Activated CD4-positive, alpha-beta T cell treated with anti-CD3 and anti-CD28 coated beads, Interleukin-2, amount 10 ng/mL, durations not matched to agents 7 days and 5 days (primary cell): ENCODE results near the gene IL3. TPM values are rescaled to one million over a fixed set of nuclear protein-coding genes. Genes with fewer than 3 reads are reported as not detected.

Experiments used
- CTCF ChIA-PET: fragments of 350-600 bp; sonication (Branson Sonifier 250); formaldehyde crosslinking; loops from one replicate; lab custom pipeline; 2021; ENCODE audit warnings: antibody characterized with exemption; lab: Charles Lee
- POLR2A ChIA-PET: fragments of 350-600 bp; sonication (Branson Sonifier 250); formaldehyde crosslinking; loops from one replicate; lab custom pipeline; 2021; ENCODE audit warnings: antibody characterized with exemption; lab: Charles Lee
- DNase-seq: peaks from one replicate; pipeline ENCODE4 v3.0.0-alpha.2; 2020
- H3K27ac Mint-ChIP-seq: one replicate; pipeline ENCODE4 v1.8.0; 2021; ENCODE audit warnings: mild to moderate bottlenecking, moderate library complexity, mixed read lengths
- H3K27me3 Mint-ChIP-seq: one replicate; pipeline ENCODE4 v1.8.0; 2021; ENCODE audit warnings: mixed read lengths
- H3K36me3 Mint-ChIP-seq: one replicate; pipeline ENCODE4 v1.8.0; 2021; ENCODE audit warnings: low read depth, mixed read lengths
- H3K4me1 Mint-ChIP-seq: one replicate; pipeline ENCODE4 v1.8.0; 2021; ENCODE audit warnings: mixed read lengths
- H3K4me3 Mint-ChIP-seq: one replicate; pipeline ENCODE4 v1.8.0; 2021; ENCODE audit warnings: mild to moderate bottlenecking, moderate library complexity, mixed read lengths
- H3K9me3 Mint-ChIP-seq: one replicate; pipeline ENCODE4 v1.8.0; 2021; ENCODE audit warnings: mixed read lengths
- total RNA-seq, 2 experiments: library from RNA; stranded (reverse); gene quantifications; one replicate each; pipeline ENCODE4 v1.2.3, GENCODE V29; 2021

Gene IL3
- total RNA-seq, 2 experiments from 2014 or later = 0.20 to 0.40 TPM

- peaks cover 11% of the 10 kb centered on the region for H3K36me3 Mint-ChIP-seq
- peaks cover 17% of the 10 kb centered on the region for H3K9me3 Mint-ChIP-seq
- peaks cover 4% of the 10 kb centered on the region for H3K4me1 Mint-ChIP-seq
- H3K27ac Mint-ChIP-seq = no peak overlapping the region
- no peak overlapping the region for H3K4me3 Mint-ChIP-seq
- peaks cover 54% of the 10 kb centered on the region for H3K27me3 Mint-ChIP-seq
- ChIA-PET CTCF (no interaction called here), POLR2A (interaction anchor here (0.7 kb wide), 1 partner anchor 519 kb away, joined by 3 read pairs; no protein-coding TSS in a partner anchor)
- no peak for DNase-seq
Measured at GRCh38 chr5:132030610-132031009, 29.8 kb upstream of the IL3 start.

- Mint-ChIP-seq H3K9me3 (peaks cover 17% of the 10 kb centered on the region), H3K4me1 (peaks cover 4% of the 10 kb centered on the region), H3K27me3 (peaks cover 64% of the 10 kb centered on the region), H3K27ac (no peak overlapping the region), H3K36me3 (peaks cover 11% of the 10 kb centered on the region), H3K4me3 (no peak overlapping the region)
- ChIA-PET CTCF (no interaction called here), POLR2A (no interaction called here)
- DNase-seq = no peak
Measured at GRCh38 chr5:132032196-132032595, 28.3 kb upstream of the IL3 start.

GRCh38 chr5:132033122-132033521, 27.3 kb upstream of the IL3 start:
- no peaks in the 10 kb centered on the region for H3K4me1 Mint-ChIP-seq
- DNase-seq = no peak
- no peak overlapping the region for H3K27ac Mint-ChIP-seq
- CTCF ChIA-PET = no interaction called here
- H3K27me3 Mint-ChIP-seq = peaks cover 67% of the 10 kb centered on the region
- H3K4me3 Mint-ChIP-seq = no peak overlapping the region
- POLR2A ChIA-PET = no interaction called here
- H3K36me3 Mint-ChIP-seq = peaks cover 11% of the 10 kb centered on the region
- H3K9me3 Mint-ChIP-seq = peaks cover 20% of the 10 kb centered on the region

GRCh38 chr5:132037353-132037752, 23.1 kb upstream of the IL3 start:
- Mint-ChIP-seq H3K4me1 (no peaks in the 10 kb centered on the region), H3K4me3 (no peak overlapping the region), H3K9me3 (peaks cover 23% of the 10 kb centered on the region), H3K27ac (no peak overlapping the region), H3K27me3 (peaks cover 77% of the 10 kb centered on the region), H3K36me3 (peaks cover 9% of the 10 kb centered on the region)
- POLR2A ChIA-PET = no interaction called here
- DNase-seq = no peak
- CTCF ChIA-PET = interaction anchor here (0.5 to 2.0 kb wide), 2 partner anchors 10 to 237 kb away, joined by 4 read pairs; no protein-coding TSS in a partner anchor

GRCh38 chr5:132044207-132044606, 16.2 kb upstream of the IL3 start:
- Mint-ChIP-seq H3K4me3 (no peak overlapping the region), H3K27ac (no peak overlapping the region), H3K9me3 (peaks cover 13% of the 10 kb centered on the region), H3K36me3 (no peaks in the 10 kb centered on the region), H3K4me1 (no peaks in the 10 kb centered on the region), H3K27me3 (peaks cover 47% of the 10 kb centered on the region)
- DNase-seq = no peak
- POLR2A ChIA-PET = no interaction called here
- CTCF ChIA-PET = interaction anchor here (1.4 kb wide), 1 partner anchor 21 kb away, joined by 5 read pairs; no protein-coding TSS in a partner anchor

GRCh38 chr5:132046880-132047299, 13.6 kb upstream of the IL3 start:
- Mint-ChIP-seq H3K27me3 (peaks cover 30% of the 10 kb centered on the region), H3K36me3 (no peaks in the 10 kb centered on the region), H3K9me3 (peaks cover 8% of the 10 kb centered on the region), H3K27ac (no peak overlapping the region), H3K4me1 (no peaks in the 10 kb centered on the region), H3K4me3 (no peak overlapping the region)
- DNase-seq = no peak
- CTCF ChIA-PET = no interaction called here
- POLR2A ChIA-PET = no interaction called here

GRCh38 chr5:132049093-132049492, 11.4 kb upstream of the IL3 start:
- POLR2A ChIA-PET = no interaction called here
- CTCF ChIA-PET = interaction anchor here (1.2 to 1.9 kb wide), 2 partner anchors 9 to 15 kb away, joined by 4 to 5 read pairs; no protein-coding TSS in a partner anchor
- H3K27me3 Mint-ChIP-seq = peaks cover 34% of the 10 kb centered on the region
- no peak overlapping the region for H3K4me3 Mint-ChIP-seq
- no peak for DNase-seq
- peaks cover 2% of the 10 kb centered on the region for H3K9me3 Mint-ChIP-seq
- H3K4me1 Mint-ChIP-seq = no peaks in the 10 kb centered on the region
- H3K27ac Mint-ChIP-seq = no peak overlapping the region
- H3K36me3 Mint-ChIP-seq = no peaks in the 10 kb centered on the region

- no peaks in the 10 kb centered on the region for H3K9me3 Mint-ChIP-seq
- H3K27me3 Mint-ChIP-seq = peaks cover 33% of the 10 kb centered on the region
- H3K27ac Mint-ChIP-seq = no peak overlapping the region
- ChIA-PET CTCF (interaction anchor here (0.6 to 1.9 kb wide), 3 partner anchors 9 to 401 kb away, joined by 3 to 5 read pairs (median 4); no protein-coding TSS in a partner anchor), POLR2A (no interaction called here)
- H3K36me3 Mint-ChIP-seq = no peaks in the 10 kb centered on the region
- DNase-seq = no peak
- no peak overlapping the region for H3K4me3 Mint-ChIP-seq
- peaks cover 4% of the 10 kb centered on the region for H3K4me1 Mint-ChIP-seq
Measured at GRCh38 chr5:132049559-132049958, 10.9 kb upstream of the IL3 start.

- H3K36me3 Mint-ChIP-seq = no peaks in the 10 kb centered on the region
- peaks cover 10% of the 10 kb centered on the region for H3K4me1 Mint-ChIP-seq
- DNase-seq = no peak
- ChIA-PET CTCF (interaction anchor here (0.6 to 1.9 kb wide), 3 partner anchors 8 to 402 kb away, joined by 3 to 5 read pairs (median 4); no protein-coding TSS in a partner anchor), POLR2A (no interaction called here)
- peaks cover 32% of the 10 kb centered on the region for H3K27me3 Mint-ChIP-seq
- no peak overlapping the region for H3K27ac Mint-ChIP-seq
- H3K9me3 Mint-ChIP-seq = no peaks in the 10 kb centered on the region
- H3K4me3 Mint-ChIP-seq = no peak overlapping the region
Measured at GRCh38 chr5:132050136-132050535, 10.3 kb upstream of the IL3 start.

- Mint-ChIP-seq H3K36me3 (no peaks in the 10 kb centered on the region), H3K27me3 (peaks cover 27% of the 10 kb centered on the region), H3K4me1 (peaks cover 18% of the 10 kb centered on the region), H3K27ac (no peak overlapping the region), H3K4me3 (no peak overlapping the region), H3K9me3 (no peaks in the 10 kb centered on the region)
- ChIA-PET POLR2A (no interaction called here), CTCF (interaction anchor here (0.6 to 1.9 kb wide), 2 partner anchors 13 to 106 kb away, joined by 3 to 5 read pairs; no protein-coding TSS in a partner anchor)
- DNase-seq = no peak
Measured at GRCh38 chr5:132050661-132051552, 9.5 kb upstream of the IL3 start.

GRCh38 chr5:132052520-132052919, 7.9 kb upstream of the IL3 start:
- CTCF ChIA-PET = interaction anchor here (0.5 to 1.2 kb wide), 3 partner anchors 19 to 906 kb away, joined by 3 read pairs; no protein-coding TSS in a partner anchor
- H3K9me3 Mint-ChIP-seq = no peaks in the 10 kb centered on the region
- no peaks in the 10 kb centered on the region for H3K36me3 Mint-ChIP-seq
- DNase-seq = no peak
- peaks cover 26% of the 10 kb centered on the region for H3K27me3 Mint-ChIP-seq
- no peak overlapping the region for H3K27ac Mint-ChIP-seq
- POLR2A ChIA-PET = no interaction called here
- H3K4me1 Mint-ChIP-seq = peaks cover 33% of the 10 kb centered on the region
- H3K4me3 Mint-ChIP-seq = no peak overlapping the region

GRCh38 chr5:132053483-132053882, 7.0 kb upstream of the IL3 start:
- Mint-ChIP-seq H3K27me3 (peaks cover 29% of the 10 kb centered on the region), H3K4me1 (peaks cover 38% of the 10 kb centered on the region), H3K36me3 (no peaks in the 10 kb centered on the region), H3K4me3 (no peak overlapping the region), H3K9me3 (no peaks in the 10 kb centered on the region), H3K27ac (no peak overlapping the region)
- DNase-seq = no peak
- POLR2A ChIA-PET = no interaction called here
- CTCF ChIA-PET = interaction anchor here (0.6 to 1.2 kb wide), 4 partner anchors 18 to 365 kb away, joined by 3 to 4 read pairs (median 3); no protein-coding TSS in a partner anchor
